HL-60 (cell line): ENCODE measurements around the gene PRSS16.

Source experiments
- DNase-seq, 2 experiments: peaks; one replicate each; pipeline ENCODE4 v3.0.0-alpha.2; 2010 to 2020; ENCODE audit warnings: low read depth in 1 of 2, low spot score in 1 of 2
- H3K27ac ChIP-seq: fragments of 250-450 bp; sonication (Bioruptor Pico); replicated peaks from 2 replicates; pipeline ENCODE4 v1.5.1; 2020; ENCODE audit warnings: mild to moderate bottlenecking, moderate library complexity
- H3K27me3 ChIP-seq: fragments of 250-450 bp; sonication (Bioruptor Pico); 2 replicates; pipeline ENCODE4 v1.5.1; 2021; ENCODE audit warnings: mild to moderate bottlenecking, moderate library complexity; ENCODE audit not compliant: insufficient read depth, poor library complexity, severe bottlenecking
- H3K4me3 ChIP-seq: replicated peaks from 2 replicates; pipeline ENCODE4 v1.5.1; 2011; ENCODE audit warnings: mild to moderate bottlenecking, control low read depth, low read length; ENCODE audit not compliant: insufficient read depth
- CTCF ChIP-seq: IDR thresholded peaks from one replicate; pipeline ENCODE4 v1.5.1; 2011; ENCODE audit warnings: low read length, control low read depth, inconsistent platforms; ENCODE audit not compliant: insufficient read depth
- GABPA ChIP-seq: IDR thresholded peaks from 2 replicates; pipeline ENCODE4 v1.6.1; 2012; ENCODE audit warnings: low read depth
- POLR2AphosphoS5 ChIP-seq: IDR thresholded peaks from 2 replicates; pipeline ENCODE4 v1.6.1; 2012; ENCODE audit warnings: low read depth
- REST ChIP-seq: IDR thresholded peaks from 2 replicates; pipeline ENCODE4 v1.6.1; 2012; ENCODE audit warnings: low read depth; ENCODE audit not compliant: insufficient replicate concordance
- SPI1 ChIP-seq: IDR thresholded peaks from 2 replicates; pipeline ENCODE4 v1.6.1; 2012; ENCODE audit warnings: low read depth, mild to moderate bottlenecking, borderline replicate concordance

The PRSS16 gene

GRCh38 chr6:27248783-27249182, 1.3 kb downstream of the PRSS16 start:
- no peaks in the 10 kb centered on the region for H3K27me3 ChIP-seq
- no peak for DNase-seq
- no peak overlapping the region for H3K4me3 ChIP-seq
- TF ChIP-seq CTCF (no peak), POLR2AphosphoS5 (no peak), GABPA (no peak), REST (no peak), SPI1 (no peak)
- no peak overlapping the region for H3K27ac ChIP-seq

GRCh38 chr6:27250277-27251111, 3.0 kb downstream of the PRSS16 start:
- Histone ChIP-seq H3K27ac (no peak overlapping the region), H3K4me3 (peak overlapping the region; percentile 67), H3K27me3 (no peaks in the 10 kb centered on the region)
- TF ChIP-seq REST (no peak), CTCF (no peak), POLR2AphosphoS5 (no peak), SPI1 (no peak), GABPA (no peak)
- DNase-seq, result peak in 1 of 2 experiments; percentile 23

- no peak overlapping the region for H3K27ac ChIP-seq
- peak; percentile 5 to 79 for DNase-seq
- H3K27me3 ChIP-seq, result no peaks in the 10 kb centered on the region
- peak overlapping the region; percentile 67 for H3K4me3 ChIP-seq
- TF ChIP-seq GABPA (no peak), REST (no peak), CTCF (no peak), POLR2AphosphoS5 (no peak), SPI1 (no peak)
These were observed 3.7 kb downstream of the PRSS16 start for GRCh38 chr6:27251112-27251605.
